Measurements from ENCODE around the gene IFT20. TPM values are rescaled to one million over a fixed set of nuclear protein-coding genes. Genes with fewer than 3 reads are reported as not detected.
A peak's percentile ranks its signal among the peaks of the same experiment; 100 is the strongest.
"Not testable (repeated sequence)": the region's sequence is repeated elsewhere in the genome, so short reads cannot be mapped to it uniquely, and the experiment has no call there.

Gene IFT20
- total RNA-seq, 2 donors from 2014 or later = 37.4 to 38.4 TPM

DNA sequence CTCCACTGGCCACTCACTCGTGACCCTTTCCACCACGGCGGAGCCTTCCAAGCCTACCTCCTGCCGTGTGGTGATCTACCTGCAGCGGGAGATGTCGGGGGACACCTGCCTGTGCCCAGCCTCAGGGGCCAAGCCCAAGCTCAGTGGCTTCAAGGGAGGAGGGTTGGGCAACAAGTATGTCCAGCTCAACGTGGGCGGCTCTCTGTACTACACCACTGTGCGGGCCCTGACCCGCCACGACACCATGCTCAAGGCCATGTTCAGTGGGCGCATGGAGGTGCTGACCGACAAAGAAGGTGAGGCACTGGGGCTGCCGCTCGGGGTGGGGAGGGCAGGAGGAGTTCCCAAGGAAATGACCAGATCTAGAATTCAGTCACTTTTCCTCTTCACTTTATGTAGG lies 4.2 kb upstream of the IFT20 start:
- Histone ChIP-seq H3K36me3 (peaks cover 28% of the 10 kb centered on the region), H3K4me3 (no peak overlapping the region), H3K27ac (no peak overlapping the region), H3K27me3 (replicated peaks; ENCODE audit: insufficient read depth) (no peaks in the 10 kb centered on the region), H3K9me3 (no peaks in the 10 kb centered on the region), H3K4me1 (ENCODE audit: control insufficient read depth in 1 of 2, low read depth in 2 of 2) (peaks cover 20 to 32% of the 10 kb centered on the region in 2 donors)
- ATAC-seq (ENCODE audit: insufficient number of reproducible peaks, low FRiP score, low read depth) = no peak
- TF ChIP-seq, protein P1, sequence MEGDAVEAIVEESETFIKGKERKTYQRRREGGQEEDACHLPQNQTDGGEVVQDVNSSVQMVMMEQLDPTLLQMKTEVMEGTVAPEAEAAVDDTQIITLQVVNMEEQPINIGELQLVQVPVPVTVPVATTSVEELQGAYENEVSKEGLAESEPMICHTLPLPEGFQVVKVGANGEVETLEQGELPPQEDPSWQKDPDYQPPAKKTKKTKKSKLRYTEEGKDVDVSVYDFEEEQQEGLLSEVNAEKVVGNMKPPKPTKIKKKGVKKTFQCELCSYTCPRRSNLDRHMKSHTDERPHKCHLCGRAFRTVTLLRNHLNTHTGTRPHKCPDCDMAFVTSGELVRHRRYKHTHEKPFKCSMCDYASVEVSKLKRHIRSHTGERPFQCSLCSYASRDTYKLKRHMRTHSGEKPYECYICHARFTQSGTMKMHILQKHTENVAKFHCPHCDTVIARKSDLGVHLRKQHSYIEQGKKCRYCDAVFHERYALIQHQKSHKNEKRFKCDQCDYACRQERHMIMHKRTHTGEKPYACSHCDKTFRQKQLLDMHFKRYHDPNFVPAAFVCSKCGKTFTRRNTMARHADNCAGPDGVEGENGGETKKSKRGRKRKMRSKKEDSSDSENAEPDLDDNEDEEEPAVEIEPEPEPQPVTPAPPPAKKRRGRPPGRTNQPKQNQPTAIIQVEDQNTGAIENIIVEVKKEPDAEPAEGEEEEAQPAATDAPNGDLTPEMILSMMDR (IDR thresholded peaks at IDR 0.05) = no peak
- no peak for DNase-seq (ENCODE audit: low spot score)

DNA sequence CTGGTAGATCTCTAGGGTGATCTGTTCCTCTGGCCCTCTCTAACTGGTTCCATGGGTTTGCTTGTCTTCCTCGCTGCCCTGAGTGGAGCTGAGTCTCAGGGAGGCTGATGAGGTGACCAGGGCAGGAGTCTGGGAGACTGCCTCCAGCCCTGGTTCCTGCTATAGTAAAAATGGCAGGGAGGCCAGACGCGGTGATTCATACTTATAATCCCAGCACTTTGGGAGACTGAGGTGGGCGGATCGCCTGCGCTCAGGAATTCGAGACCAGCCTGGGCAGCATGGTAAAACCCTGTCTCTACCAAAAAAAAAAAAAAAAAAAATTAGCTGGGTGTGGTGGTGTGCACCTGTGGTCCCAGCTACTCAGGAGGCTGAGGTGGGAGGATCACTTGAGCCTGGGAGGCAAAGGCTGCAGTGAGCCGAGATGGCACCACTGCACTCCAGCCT lies 3.5 kb upstream of the IFT20 start:
- not testable (repeated sequence) for DNase-seq (ENCODE audit: low spot score); ATAC-seq (ENCODE audit: insufficient number of reproducible peaks, low FRiP score, low read depth)
- peaks cover 26 to 37% of the 10 kb centered on the region in 2 donors for H3K4me1 ChIP-seq (ENCODE audit: control insufficient read depth in 1 of 2, low read depth in 2 of 2)

DNA sequence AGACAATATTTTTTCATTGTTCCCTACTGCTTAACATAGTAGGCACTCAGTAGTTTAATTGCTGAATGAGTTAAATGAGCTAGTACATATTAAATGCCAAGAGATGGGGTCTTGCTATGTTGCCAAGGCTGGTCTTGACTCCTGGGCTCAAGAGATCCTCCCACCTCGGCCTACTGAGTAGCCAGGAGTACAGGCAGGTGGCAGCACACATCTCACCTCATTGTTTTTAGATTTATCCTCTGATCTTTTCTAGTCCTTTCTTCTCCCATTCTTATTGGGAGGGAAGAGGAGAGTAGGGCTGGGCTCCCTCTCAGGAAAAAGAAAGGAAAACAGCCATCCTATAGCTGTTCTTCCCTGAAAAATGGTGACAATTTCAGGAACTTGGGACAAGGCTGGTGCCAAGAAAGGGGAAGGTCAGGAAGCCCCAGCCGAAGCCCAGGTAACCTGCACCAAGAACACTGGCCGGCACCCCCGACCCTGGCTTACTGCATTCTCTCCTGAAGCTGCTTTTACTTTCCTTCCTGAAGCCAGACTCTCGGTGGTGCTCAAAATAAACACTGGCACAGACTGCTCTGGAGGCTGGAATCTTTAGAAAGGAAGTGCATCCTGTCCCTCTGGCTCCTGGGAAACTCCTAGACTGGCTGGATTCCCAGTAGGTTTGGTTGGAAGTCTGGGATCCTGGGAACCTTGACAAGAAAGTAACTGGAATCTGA lies 2.9 kb upstream of the IFT20 start:
- Histone ChIP-seq H3K36me3 (peaks cover 28% of the 10 kb centered on the region), H3K4me1 (ENCODE audit: control insufficient read depth in 1 of 2, low read depth in 2 of 2) (peaks cover 26 to 43% of the 10 kb centered on the region in 2 donors), H3K27me3 (replicated peaks; ENCODE audit: insufficient read depth) (no peaks in the 10 kb centered on the region), H3K4me3 (no peak overlapping the region), H3K27ac (peak overlapping the region; percentile 56 to 94), H3K9me3 (no peaks in the 10 kb centered on the region)
- DNase-seq (ENCODE audit: low spot score) = no peak
- TF ChIP-seq, protein P1 (IDR thresholded peaks at IDR 0.05) = no peak
- ATAC-seq (ENCODE audit: insufficient number of reproducible peaks, low FRiP score, low read depth) = no peak

More for the DNA sequence above, 3.5 kb upstream of the IFT20 start:
- not testable (repeated sequence) for H3K27me3 ChIP-seq (replicated peaks; ENCODE audit: insufficient read depth); H3K4me3 ChIP-seq; H3K9me3 ChIP-seq
- peak overlapping the region; percentile 56 to 94 for H3K27ac ChIP-seq
- H3K36me3 ChIP-seq = peaks cover 28% of the 10 kb centered on the region

DNA sequence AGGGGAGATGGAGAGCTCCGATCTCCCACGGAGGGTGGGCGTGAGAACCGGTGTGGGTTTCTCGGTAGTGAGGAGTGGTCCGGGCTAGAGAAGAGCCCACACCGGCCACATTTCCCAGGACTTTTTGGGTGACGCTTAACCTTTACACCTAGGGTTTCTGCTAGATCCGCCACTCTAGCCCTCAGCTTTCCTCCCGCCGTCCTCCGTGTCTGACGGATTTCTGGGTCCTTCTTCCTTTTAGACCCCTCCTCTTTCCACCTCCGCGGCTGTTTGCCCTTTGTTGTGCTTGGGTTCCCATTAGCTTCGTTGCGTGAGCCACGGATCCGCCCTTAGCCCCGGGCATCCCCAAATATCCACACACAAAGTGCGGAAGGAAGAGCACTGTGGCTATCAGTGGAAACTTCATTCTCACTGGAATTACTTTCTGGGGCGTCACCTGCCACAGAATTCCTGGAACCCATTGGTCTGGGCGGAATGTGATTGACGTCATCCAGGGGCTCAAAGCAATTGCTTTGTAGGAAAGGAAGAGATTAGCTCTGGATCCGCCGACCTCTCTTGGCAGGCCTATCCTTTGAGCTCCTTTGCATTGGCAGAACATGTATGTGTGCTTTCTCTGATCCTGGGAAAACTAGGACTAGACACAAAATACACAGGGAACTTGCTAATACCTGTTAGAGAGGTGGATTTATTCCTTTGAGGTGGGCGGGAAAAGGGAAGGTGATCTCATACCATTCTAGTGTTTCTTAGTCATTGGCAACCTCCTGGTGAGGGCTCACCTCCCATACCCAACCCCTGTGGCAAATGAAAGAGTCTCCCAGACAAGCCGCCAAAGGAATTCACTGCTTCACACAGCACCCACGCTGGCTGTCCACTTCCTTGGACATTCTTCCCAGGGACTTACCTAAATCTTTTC lies 943 bp upstream of the IFT20 start:
- TF ChIP-seq, protein P1 (IDR thresholded peaks at IDR 0.05) = no peak
- ATAC-seq (ENCODE audit: insufficient number of reproducible peaks, low FRiP score, low read depth) (no peak), DNase-seq (ENCODE audit: low spot score) (no peak)
- Histone ChIP-seq H3K9me3 (no peaks in the 10 kb centered on the region), H3K4me3 (peak overlapping the region; percentile 86), H3K36me3 (peaks cover 9% of the 10 kb centered on the region), H3K4me1 (ENCODE audit: control insufficient read depth in 1 of 2, low read depth in 2 of 2) (peaks cover 26 to 45% of the 10 kb centered on the region in 2 donors), H3K27ac (peak overlapping the region; percentile 93 to 94), H3K27me3 (replicated peaks; ENCODE audit: insufficient read depth) (no peaks in the 10 kb centered on the region)

DNA sequence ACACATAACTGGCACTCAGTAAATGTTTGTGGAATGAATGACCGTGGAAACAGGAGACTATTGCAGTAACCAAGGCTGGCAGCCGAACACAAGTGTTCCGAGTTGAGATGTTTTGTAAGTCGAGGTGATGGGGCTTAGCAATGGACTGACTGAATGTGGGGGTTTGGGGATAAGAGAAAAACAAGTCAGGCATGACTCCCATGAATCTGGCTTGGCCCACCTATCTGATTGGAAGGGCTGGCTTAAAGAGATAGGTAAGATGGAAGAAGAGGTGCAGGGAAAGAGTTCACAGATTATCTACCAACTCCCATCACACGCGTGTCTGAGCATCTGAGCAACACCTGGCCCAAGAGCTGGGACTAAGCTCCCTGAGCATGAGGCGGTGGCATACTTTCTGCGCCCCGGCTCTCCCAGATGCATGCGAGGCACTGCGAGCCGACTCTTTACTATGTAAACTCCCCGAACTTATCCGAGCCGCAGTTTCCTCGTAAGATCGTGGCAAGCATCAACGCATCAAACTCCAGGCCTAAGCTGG lies 539 bp downstream of the IFT20 start:
- no peaks in the 10 kb centered on the region for H3K9me3 ChIP-seq
- H3K4me3 ChIP-seq = peak overlapping the region; percentile 86
- H3K27me3 ChIP-seq (replicated peaks; ENCODE audit: insufficient read depth) = no peaks in the 10 kb centered on the region
- H3K27ac ChIP-seq = peak overlapping the region; percentile 82 to 94
- peaks cover 26 to 45% of the 10 kb centered on the region in 2 donors for H3K4me1 ChIP-seq (ENCODE audit: control insufficient read depth in 1 of 2, low read depth in 2 of 2)
- TF ChIP-seq, protein P1 (IDR thresholded peaks at IDR 0.05) = no peak
- no peak for DNase-seq (ENCODE audit: low spot score)
- no peak for ATAC-seq (ENCODE audit: insufficient number of reproducible peaks, low FRiP score, low read depth)
- H3K36me3 ChIP-seq = peaks cover 6% of the 10 kb centered on the region

Data from thoracic aorta (tissue), 2 donors.